Measurements from ENCODE around the gene MT1A.

DNA sequence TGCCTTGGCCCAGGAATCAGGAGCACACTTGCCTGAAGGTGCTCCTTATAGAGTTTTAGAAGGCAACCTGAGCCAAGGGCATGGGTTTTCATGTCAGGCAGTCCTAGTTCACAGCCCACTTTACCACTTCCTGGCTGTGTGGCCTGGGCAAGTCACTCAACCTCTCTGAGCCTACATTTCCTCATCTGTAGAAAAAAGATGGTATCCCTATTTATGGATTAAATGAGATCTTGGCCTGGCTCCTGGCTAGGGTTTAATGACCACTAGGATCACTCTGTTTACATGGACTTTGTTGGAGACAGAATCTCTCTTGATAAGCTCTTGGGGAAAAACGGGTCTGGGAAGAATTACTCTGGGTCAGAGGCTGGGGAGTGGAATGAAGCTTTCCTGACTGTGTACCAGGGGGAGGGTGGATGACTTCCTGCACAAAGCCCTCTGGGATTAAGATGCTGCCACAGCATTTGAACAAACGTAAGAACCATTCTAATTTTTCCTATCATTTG lies 27.8 kb upstream of the MT1A start:
- TF ChIP-seq, protein P1, sequence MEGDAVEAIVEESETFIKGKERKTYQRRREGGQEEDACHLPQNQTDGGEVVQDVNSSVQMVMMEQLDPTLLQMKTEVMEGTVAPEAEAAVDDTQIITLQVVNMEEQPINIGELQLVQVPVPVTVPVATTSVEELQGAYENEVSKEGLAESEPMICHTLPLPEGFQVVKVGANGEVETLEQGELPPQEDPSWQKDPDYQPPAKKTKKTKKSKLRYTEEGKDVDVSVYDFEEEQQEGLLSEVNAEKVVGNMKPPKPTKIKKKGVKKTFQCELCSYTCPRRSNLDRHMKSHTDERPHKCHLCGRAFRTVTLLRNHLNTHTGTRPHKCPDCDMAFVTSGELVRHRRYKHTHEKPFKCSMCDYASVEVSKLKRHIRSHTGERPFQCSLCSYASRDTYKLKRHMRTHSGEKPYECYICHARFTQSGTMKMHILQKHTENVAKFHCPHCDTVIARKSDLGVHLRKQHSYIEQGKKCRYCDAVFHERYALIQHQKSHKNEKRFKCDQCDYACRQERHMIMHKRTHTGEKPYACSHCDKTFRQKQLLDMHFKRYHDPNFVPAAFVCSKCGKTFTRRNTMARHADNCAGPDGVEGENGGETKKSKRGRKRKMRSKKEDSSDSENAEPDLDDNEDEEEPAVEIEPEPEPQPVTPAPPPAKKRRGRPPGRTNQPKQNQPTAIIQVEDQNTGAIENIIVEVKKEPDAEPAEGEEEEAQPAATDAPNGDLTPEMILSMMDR (IDR thresholded peaks at IDR 0.05): no peak
- TF ChIP-seq POLR2A (IDR thresholded peaks at IDR 0.05): no peak

Data from ovary (tissue), 3 donors.